ENCODE data around the gene RTP5. TPM values are rescaled to one million over a fixed set of nuclear protein-coding genes. Genes with fewer than 3 reads are reported as not detected.

Gene RTP5
- total and polyA plus RNA-seq, 2 of the 8 experiments (the other 6 are each of a cell fraction or from before 2014, with no cell fraction given), result not detected

- Histone ChIP-seq H2AK5ac (ENCODE audit: low read depth, low read length) (no peak overlapping the region), H3K56ac (replicated peaks; ENCODE audit: insufficient read length, low read depth, low read length) (no peak overlapping the region), H3K9ac (replicated peaks in 1 of 4; ENCODE audit: extremely low read depth in 1 of 4, low read depth in 3 of 4, low read length in 3 of 4) (no peak overlapping the region), H3K23me2 (ENCODE audit: low read depth, low read length) (peaks cover 29% of the 10 kb centered on the region), H3K23ac (ENCODE audit: insufficient read length) (no peak overlapping the region), H2BK20ac (ENCODE audit: low read length) (peak overlapping the region; percentile 80), H4K20me1 (replicated peaks in 1 of 2; ENCODE audit: control insufficient read depth in 1 of 2, insufficient read depth in 2 of 2, low read length in 2 of 2) (peaks cover 0 to 20% of the 10 kb centered on the region in 2 experiments), H3K27ac (ENCODE audit: low read depth, low read length) (no peak overlapping the region), H3K18ac (ENCODE audit: extremely low read depth, low read length) (no peak overlapping the region; the same call in 1 of the 2 replicates), H3K9me3 (ENCODE audit: insufficient read depth in 2 of 2, low read depth in 1 of 2, low read length in 1 of 2) (no peaks in the 10 kb centered on the region), H4K91ac (replicated peaks; ENCODE audit: insufficient read length, low read length) (peak overlapping the region; percentile 65), H2BK15ac (ENCODE audit: low read length) (peak overlapping the region; percentile 96), H3K4me3 (ENCODE audit: extremely low read depth in 1 of 4, insufficient read depth in 2 of 4, low read depth in 3 of 4, low read length in 4 of 4) (no peak overlapping the region), H3K4me1 (replicated peaks in 1 of 4; ENCODE audit: control insufficient read depth in 3 of 4, insufficient read depth in 4 of 4, low read length in 3 of 4) (peaks cover 0 to 25% (median 9%) of the 10 kb centered on the region in 4 experiments; a peak in 6 of 7 replicates), H2BK5ac (ENCODE audit: low read depth, low read length) (peak overlapping the region; percentile 68; the same call in 1 of the 2 replicates), H4K5ac (ENCODE audit: insufficient read length, low read depth, low read length) (no peak overlapping the region), H3K79me1 (ENCODE audit: low read depth, low read length) (peaks cover 4% of the 10 kb centered on the region; the same call in 1 of the 2 replicates), H3K27me3 (replicated peaks in 1 of 4; ENCODE audit: control insufficient read depth in 3 of 4, extremely low read depth in 1 of 4, insufficient read depth in 3 of 4, low read length in 3 of 4) (peaks cover 0 to 16% (median 0%) of the 10 kb centered on the region in 4 experiments; a peak in 3 of 7 replicates), H3K79me2 (ENCODE audit: control insufficient read depth in 1 of 2, insufficient read depth in 2 of 2, low read length in 2 of 2) (no peaks in the 10 kb centered on the region), H3K4me2 (ENCODE audit: insufficient read depth in 1 of 2, low read depth in 2 of 2, low read length in 2 of 2) (peak overlapping the region in 1 of 2 experiments; percentile 24; a peak in 1 of 4 replicates), H3K36me3 (ENCODE audit: control insufficient read depth in 2 of 4, insufficient read depth in 4 of 4, low read length in 3 of 4) (no peaks in the 10 kb centered on the region; a peak in 2 of 8 replicates), H2BK120ac (replicated peaks; ENCODE audit: low read depth, low read length) (no peak overlapping the region), H3K14ac (ENCODE audit: insufficient read length) (peak overlapping the region; percentile 51), H4K8ac (ENCODE audit: extremely low read depth, insufficient read depth, low read length) (peak overlapping the region; percentile 41; the same call in 1 of the 2 replicates), H3K4ac (replicated peaks; ENCODE audit: insufficient read length, low read depth, low read length) (no peak overlapping the region), H2BK12ac (ENCODE audit: low read depth, low read length) (peak overlapping the region; percentile 63; the same call in 1 of the 2 replicates), H2AFZ (ENCODE audit: low read length) (no peak overlapping the region)
- FAIRE-seq, result no peak
- WGBS, 2 experiments (ENCODE audit: extremely low coverage in 1 of 2, insufficient coverage in 1 of 2, insufficient read length in 1 of 2, insufficient replicate concordance in 2 of 2, low coverage in 1 of 2, low lambda C conversion rate in 2 of 2, missing lambda C conversion rate in 1 of 2), result 84 to 100% methylated on average over 1 to 8 of the region's 8 CpGs
- ChIA-PET CTCF (ENCODE audit: partially characterized antibody) (interaction anchor here (0.6 kb wide), 1 partner anchor 129 kb away, joined by 3 read pairs; no protein-coding TSS in a partner anchor), POLR2A (ENCODE audit: partially characterized antibody) (no interaction called here)
- no peak for DNase-seq (ENCODE audit: low read depth in 1 of 2, low spot score in 2 of 2)
- TF ChIP-seq CHD2 (IDR thresholded peaks at IDR 0.05; ENCODE audit: low read length) (no peak), NRF1 (IDR thresholded peaks at IDR 0.05; ENCODE audit: low read depth, low read length) (no peak), BACH1 (IDR thresholded peaks at IDR 0.05; ENCODE audit: low read length) (no peak), RBBP5 (IDR thresholded peaks at IDR 0.05; ENCODE audit: borderline replicate concordance, low read depth, low read length) (no peak), RNF2 (IDR thresholded peaks at IDR 0.05; ENCODE audit: borderline replicate concordance, low read depth, low read length, missing control alignments, poor library complexity, severe bottlenecking) (no peak), RFX5 (IDR thresholded peaks at IDR 0.05; ENCODE audit: borderline replicate concordance, low read depth, low read length) (no peak), ATF3 (IDR thresholded peaks at IDR 0.05; ENCODE audit: insufficient read depth, low read depth, low read length) (no peak), RXRA (IDR thresholded peaks at IDR 0.05; ENCODE audit: insufficient read depth, low read depth, low read length) (no peak), SUZ12 (IDR thresholded peaks at IDR 0.05; ENCODE audit: low read length) (no peak), KDM4A (IDR thresholded peaks at IDR 0.05; ENCODE audit: low read depth, low read length, severe bottlenecking) (no peak), ZNF274 (IDR thresholded peaks at IDR 0.05; ENCODE audit: borderline replicate concordance, extremely low read depth, low read length) (no peak)
- TF ChIP-seq, protein P1, sequence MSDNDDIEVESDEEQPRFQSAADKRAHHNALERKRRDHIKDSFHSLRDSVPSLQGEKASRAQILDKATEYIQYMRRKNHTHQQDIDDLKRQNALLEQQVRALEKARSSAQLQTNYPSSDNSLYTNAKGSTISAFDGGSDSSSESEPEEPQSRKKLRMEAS (IDR thresholded peaks at IDR 0.05), result no peak
Measured at GRCh38 chr2:241862093-241862492, 7.4 kb upstream of the RTP5 start.
